Kasumi-1 (cell line): ENCODE data around the gene SSC5D.

Experiments
- DNase-seq, 2 experiments: peaks; one replicate each; lab custom pipeline; 2025; lab: John Stamatoyannopoulos, UW

SSC5D gene

GRCh38 chr19:55473225-55474012 lies 14.8 kb upstream of the SSC5D start:
- no peak for DNase-seq

- no peak for DNase-seq
Observed at GRCh38 chr19:55474269-55475265, 13.7 kb upstream of the SSC5D start.

- DNase-seq, result peak; percentile 96
Observed at GRCh38 chr19:55476100-55476775, 12.0 kb upstream of the SSC5D start, which contains the start of gene ZNF628. Gene ZNF628 (plus strand): TSS chr19:55476617. CDS start chr19:55479911, 3,294 bp downstream.

- DNase-seq, result no peak
Observed at GRCh38 chr19:55477905-55478304, 10.3 kb upstream of the SSC5D start.

- no peak for DNase-seq
Observed at GRCh38 chr19:55478364-55478763, 9.9 kb upstream of the SSC5D start.

GRCh38 chr19:55479045-55479444 lies 9.2 kb upstream of the SSC5D start:
- no peak for DNase-seq

GRCh38 chr19:55479451-55480230 lies 8.6 kb upstream of the SSC5D start:
- DNase-seq, result no peak

GRCh38 chr19:55481148-55481793 lies 7.0 kb upstream of the SSC5D start:
- no peak for DNase-seq

- DNase-seq, result no peak
Observed at GRCh38 chr19:55481794-55482155, 6.5 kb upstream of the SSC5D start.

- no peak for DNase-seq
Observed at GRCh38 chr19:55482156-55482961, 5.9 kb upstream of the SSC5D start.

GRCh38 chr19:55482967-55483705 lies 5.1 kb upstream of the SSC5D start:
- no peak for DNase-seq

GRCh38 chr19:55483706-55484592 lies 4.3 kb upstream of the SSC5D start:
- no peak for DNase-seq

GRCh38 chr19:55484593-55485438 lies 3.4 kb upstream of the SSC5D start, which contains the start of gene NAT14:
Gene NAT14 (plus strand): TSS chr19:55485188. CDS start chr19:55485709, 521 bp downstream.
- peak; percentile 17 to 36 for DNase-seq

GRCh38 chr19:55485439-55486011 lies 2.7 kb upstream of the SSC5D start:
- DNase-seq, result peak; percentile 4 to 30

- DNase-seq, result no peak
Observed at GRCh38 chr19:55486043-55486970, 1.9 kb upstream of the SSC5D start.
